Daoy (cell line): ENCODE results near the gene ALDH1A2. TPM values are rescaled to one million over a fixed set of nuclear protein-coding genes. Genes with fewer than 3 reads are reported as not detected.
"Not testable (repeated sequence)": the region's sequence is repeated elsewhere in the genome, so short reads cannot be mapped to it uniquely, and the experiment has no call there.

Experiments used
- DNase-seq: peaks from one replicate; pipeline ENCODE4 v3.0.0-alpha.2; 2015; ENCODE audit warnings: low read depth
- total RNA-seq: library from RNA; depleted of rRNA; stranded (reverse); fragments of >200 nt; shearing (Covaris generic); gene quantifications from 2 replicates; pipeline ENCODE4 v1.2.3, GENCODE V29; 2014; rRNA removed

The ALDH1A2 gene
- total RNA-seq, result not detected in 2 replicates

DNA sequence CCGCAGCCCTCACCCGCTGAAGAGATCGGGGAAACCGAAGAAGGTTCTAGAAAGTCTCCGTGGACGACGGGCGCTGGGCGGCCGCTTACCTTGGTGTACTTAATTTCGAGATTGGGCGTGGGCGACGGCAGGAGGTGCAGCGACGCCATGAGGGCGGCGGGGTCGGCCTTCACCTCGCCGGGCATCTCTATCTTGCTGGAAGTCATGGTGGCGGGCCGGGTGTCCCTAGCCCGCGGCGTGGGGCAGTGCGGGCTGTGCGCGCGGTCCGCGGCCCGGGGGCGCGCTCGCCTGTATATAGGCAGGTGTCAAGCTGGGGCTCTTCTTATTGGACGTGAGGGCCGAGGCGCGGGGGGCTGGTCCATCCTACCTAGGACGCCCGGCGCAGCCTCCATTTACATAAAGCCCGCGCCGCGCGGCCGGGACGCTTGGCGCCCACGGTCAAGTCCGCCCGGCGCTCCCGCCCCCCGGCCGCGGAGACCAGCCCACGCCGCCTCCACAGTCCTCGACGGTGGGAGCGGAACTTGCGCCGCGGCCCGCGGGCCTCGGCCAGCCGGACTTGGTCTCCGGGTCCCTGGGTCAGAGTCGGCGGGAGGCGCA, at the start of gene ALDH1A2:
ALDH1A2 (minus strand) TSS at position 267 of the 597 bp plus-strand sequence; CDS start at position 206, 61 bp downstream.
- no peak for DNase-seq

DNA sequence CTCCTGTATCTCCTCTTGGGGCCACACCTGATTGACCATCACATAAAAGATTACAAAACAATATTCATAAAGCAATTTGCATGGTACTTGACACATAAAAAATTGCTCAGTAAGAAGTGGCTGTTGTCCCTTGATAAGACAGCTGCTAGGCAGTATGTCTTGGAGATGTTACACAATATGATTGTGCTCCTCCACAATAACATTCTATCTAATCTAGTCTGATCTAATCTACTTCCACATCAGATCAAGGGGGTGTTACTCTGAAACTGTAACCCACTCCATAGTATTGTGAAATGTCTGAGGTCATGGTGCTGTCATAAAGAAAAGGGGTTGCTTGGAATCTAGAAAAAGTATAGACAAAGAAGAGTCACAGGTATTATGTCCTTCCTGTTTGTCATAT, 49.3 kb upstream of the ALDH1A2 start:
- no peak for DNase-seq

DNA sequence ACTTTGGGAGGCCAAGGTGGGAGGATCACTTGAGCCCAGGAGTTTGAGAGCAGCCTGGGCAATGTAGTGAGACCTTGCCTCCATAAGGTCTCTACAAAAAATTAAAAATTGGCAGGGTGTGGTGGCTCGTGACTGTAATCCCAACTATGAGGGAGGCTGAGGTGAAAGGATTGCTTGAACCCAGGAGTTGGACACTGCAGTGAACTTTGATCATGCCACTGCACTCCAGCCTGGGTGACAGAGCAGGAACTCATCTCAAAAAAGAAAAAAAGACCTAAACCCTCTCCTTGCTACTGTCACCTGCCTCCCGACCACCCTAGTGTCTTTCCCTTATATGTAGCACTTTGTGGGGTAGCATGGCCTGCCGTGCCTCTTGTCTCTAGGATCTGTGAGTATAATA, 48.9 kb upstream of the ALDH1A2 start:
- DNase-seq, result no peak

DNA sequence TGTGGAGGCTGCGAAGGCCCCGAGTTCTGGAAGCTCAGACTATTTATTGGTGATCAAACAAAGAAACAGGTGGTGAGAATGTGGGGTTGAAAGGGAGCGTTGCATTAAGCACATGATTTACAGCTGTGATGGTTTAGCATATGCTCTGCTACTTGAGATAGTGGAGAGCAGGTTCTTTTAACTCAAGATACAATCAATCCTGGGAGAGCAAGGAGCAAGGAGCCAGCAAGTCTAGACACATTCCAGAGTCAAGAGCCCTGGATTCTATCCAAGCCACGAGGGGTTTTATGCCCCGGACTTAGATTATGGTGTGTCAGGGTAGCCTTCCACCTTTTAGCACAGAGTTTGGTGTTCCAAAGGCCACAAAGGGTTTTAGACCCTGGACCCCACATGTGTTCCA, 47.8 kb upstream of the ALDH1A2 start:
- DNase-seq, result not testable (repeated sequence)

DNA sequence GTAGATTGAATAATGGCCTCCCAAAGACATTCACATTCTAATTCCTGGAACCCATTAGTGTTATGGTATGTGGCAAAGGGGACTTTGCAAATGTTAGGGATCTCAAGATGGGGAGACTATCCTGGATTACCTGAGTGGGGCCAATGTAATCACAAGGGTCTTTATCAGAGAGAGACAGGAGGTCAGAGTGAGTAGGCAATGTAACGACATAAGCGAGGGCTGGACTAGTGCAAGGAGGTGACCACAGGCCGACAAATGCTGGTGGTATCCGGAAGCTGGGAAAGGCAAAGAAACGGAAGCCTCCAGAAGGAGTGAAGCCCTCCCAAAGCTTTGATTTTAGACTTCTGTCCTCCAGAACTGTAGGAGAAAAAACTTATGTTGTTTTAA, 46.2 kb upstream of the ALDH1A2 start:
- DNase-seq, result no peak

DNA sequence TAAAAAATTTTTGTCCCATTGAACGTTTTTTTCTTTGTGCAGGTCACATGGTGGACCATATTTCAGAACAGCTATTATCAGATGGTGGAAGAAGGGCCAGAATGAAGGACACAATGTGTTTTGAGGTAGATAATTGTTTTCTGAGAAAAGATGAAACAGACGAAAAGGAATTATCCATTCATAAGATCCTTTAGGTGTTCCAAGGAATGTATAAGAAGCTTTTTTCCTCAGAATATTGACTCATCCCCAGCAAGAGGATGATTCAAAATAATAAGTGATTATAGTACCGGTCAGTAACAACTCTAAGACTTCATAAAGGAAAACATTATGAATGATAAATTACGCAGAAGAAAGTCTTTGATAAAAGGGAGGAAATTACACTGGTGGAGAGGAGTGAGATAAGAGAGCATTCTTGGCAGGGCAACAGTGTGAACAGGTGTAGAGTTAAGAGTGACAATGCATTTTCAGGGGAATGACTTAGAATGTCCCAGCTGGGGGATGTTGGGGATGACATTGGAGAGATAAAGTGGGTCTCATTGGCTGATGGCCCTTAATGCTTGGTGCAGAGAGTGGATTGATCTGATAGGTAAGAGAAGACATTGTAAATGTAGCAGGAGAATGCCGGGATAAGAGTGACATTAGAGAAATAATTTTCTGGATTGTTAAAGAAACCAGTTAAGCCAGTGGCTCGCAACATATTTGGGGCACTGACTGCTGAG, 45.6 kb upstream of the ALDH1A2 start:
- DNase-seq, result no peak

DNA sequence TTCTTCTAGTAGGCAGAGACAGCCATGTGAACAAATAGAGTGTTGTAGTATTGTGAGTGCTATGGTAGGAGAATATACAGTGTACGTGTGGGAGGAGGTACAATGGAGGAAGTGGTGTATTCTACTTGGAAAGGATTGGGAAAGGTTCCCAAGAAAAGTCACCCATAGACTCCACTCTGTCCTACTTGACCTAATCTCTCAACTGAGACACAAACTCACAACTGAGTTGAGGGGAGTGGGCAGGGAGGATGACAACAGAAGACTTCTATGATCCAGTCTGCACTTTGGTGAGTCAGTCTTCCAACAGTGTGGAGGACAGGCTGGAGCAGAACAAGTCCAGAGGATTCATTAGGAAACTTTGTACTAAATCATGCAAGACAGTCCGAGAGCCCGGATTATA, 43.9 kb upstream of the ALDH1A2 start:
- no peak for DNase-seq

DNA sequence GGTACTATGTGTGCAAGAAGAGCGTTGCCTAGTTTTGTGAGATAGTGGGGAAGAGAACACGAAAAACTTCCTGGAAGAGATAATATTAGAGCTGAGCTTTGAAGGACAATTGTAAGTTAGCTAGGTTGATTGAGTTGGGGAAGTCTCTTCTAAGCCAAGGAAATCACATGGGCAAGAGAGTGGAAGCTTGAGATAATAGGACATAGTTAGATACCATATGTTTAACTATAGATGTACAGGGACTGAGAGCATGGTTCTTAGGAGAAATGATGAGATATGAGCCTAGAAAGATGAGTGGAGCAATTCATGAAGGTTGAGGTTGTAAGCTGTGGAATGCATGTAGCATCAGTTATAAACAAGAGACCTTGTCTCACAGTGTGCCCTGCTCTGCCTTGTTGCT, 42.6 kb upstream of the ALDH1A2 start:
- no peak for DNase-seq

DNA sequence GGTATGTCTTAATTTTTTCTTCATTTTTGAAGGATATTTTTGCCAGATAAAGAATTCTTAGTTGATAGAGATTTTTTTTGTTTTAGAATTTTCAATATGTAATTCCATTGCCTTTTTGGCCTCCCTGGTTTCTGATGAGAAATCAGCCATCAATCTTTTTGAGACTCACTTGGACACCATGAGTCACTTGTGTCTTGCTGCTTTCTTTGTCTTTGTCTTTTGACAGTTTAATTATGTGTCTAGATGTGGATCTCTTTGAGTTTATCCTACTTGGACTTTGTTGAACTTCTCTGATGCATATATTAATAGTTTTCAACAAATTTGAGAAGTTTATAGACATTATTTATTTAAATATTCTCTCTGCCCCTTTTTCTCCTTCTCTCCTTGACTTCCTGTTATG, 38.0 kb upstream of the ALDH1A2 start:
- DNase-seq, result no peak

DNA sequence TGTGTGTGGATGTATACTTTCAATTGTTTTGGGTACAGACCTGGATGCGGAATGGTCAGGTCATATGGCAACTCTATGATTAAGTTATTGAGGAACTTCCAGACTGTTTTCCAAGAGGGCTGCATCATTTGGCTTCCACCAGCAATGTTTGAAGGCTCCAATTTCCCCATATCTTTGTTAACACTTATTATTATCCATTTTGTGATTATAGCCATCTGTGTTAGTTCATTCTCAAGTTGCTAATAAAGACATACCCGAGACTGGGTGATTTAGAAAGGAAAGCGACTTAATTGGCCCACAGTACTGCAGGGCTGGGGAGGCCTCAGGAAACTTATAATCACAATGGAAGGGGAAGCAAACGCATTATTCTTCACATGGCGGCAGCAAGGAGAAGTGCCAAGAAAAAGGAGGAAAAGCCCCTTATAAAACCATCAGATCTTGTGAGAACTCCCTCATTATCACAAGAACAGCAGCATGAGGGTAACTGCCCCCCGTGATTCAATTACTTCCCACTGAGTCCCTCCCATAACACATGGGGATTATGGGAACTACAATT, 31.1 kb upstream of the ALDH1A2 start:
- no peak for DNase-seq

DNA sequence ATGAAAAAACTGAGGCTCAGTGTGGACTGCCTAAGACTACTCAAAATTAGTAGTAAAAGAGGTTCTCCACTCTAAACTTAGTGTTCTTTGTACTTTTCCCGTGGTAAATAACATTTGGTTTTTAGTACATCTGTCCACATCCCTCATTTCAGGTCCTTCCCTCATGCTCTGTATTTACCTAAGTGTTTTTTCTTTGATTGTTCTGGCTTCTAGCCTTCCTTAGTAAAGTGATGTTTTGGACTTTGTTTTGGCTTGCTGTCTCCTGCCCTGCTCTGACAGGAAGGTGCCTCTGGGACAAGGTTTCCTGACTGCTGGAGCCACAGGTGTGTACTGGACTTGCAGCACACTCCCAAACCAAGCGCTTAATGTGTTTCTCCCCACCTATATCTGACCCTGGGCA, 29.9 kb upstream of the ALDH1A2 start:
- DNase-seq, result no peak

DNA sequence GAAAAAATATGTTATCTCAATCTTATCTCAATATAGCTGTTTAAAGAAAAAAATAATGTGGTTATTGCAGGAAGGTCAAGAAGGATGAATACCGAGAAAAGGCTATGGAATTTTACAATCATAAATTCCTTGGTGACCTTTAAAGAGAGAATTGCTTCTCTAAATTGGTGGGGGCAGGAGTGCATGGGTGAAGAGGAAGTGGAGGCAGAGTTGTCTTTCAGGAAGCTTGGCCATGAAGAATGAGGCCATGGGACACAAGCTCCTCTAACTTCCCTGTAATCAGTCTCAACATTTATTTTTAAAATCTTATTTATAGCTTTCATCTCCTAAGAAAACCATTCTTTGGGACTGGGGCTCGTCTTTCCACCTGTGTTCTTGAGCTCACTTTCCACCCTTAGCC, 22.4 kb upstream of the ALDH1A2 start:
- no peak for DNase-seq

DNA sequence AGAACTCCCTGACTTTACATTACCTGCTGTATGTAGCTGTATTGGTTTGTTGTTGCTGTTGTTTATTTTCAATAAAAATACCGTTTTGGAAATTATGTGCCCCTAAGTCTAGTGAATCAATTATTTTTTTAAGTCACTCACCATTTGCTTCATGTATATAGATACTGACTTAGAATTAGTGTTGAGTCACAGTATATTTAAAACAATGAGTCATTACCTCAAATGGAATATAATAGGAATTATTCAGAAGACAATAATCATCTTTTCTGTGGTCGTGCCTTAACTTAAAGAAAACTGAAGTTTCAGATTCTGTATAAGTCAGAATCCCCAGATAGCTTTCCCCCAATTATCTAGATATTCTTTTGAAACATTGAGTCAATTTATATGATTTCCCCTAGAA, 21.0 kb upstream of the ALDH1A2 start:
- no peak for DNase-seq

DNA sequence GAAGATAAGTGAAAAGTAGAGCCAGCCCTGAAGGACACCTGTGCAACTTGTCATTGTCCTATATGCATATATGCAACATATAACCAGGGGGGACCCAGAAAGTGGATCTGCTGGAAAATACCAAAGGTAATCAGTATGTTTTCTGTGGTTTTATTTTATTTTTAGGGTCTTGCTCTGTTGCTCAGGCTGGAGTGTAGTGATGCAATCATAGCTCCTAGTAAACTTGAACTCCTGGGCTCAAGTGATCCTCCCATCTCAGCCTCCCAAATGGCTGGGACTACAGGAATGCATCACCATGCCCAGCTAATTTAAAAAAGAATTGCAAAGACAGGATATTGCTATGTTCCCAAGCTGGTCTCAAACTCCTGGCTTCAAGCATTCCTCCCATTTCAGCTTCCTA, 18.0 kb upstream of the ALDH1A2 start:
- no peak for DNase-seq

DNA sequence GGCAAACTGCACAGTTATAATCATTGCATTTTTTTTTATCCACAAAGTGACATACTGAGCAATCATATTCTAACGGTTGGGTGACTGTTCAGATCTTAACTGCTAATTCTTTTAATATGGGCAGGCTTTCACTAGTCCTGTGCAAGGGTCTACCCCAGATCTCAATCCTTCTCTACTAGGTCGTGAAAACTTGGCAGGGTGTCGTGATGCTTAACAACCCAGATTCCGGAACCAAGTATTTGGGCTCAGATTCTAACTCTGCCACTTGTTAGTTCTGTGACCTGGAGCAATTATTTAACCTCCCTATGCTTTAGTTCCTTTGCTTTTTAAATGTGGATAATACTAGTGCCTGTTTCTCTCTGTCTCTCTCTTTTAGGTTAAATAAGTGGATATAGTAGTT, 16.4 kb upstream of the ALDH1A2 start:
- no peak for DNase-seq

DNA sequence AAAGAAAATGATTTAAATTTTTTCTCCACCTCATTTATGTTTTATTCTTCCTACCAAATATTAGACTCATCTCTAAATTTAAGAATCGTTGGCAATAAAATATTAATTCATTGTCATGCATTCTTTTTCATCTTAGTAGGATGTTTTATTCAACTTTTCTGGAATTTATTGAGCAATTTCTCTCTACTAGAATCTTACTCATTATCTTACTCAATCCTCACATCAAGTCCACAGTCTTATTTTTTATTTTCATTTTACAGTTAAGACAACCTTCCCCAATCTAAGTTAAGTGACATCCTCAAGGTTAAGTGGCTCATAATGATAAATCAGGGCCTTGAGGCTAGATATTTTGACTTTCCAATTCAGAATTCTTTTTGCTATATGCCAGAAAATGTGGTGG, 15.9 kb upstream of the ALDH1A2 start:
- DNase-seq, result no peak

DNA sequence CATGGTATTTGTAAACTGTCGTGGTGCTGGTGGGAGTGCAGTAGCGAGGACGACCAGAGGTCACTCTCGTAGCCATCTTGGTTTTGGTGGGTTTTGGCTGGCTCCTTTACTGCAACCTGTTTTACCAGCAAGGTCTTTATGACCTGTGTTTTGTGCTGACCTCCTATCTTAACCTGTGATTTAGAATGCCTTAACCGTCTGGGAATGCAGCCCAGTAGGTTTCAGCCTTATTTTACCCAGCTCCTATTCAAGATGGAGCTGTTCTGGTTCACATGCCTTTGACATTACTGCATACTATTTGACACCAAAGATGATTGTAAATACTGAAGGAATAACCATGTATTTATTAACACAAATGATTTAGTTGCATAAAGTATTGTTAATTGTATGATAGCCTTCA, 15.4 kb upstream of the ALDH1A2 start:
- DNase-seq, result not testable (repeated sequence)

DNA sequence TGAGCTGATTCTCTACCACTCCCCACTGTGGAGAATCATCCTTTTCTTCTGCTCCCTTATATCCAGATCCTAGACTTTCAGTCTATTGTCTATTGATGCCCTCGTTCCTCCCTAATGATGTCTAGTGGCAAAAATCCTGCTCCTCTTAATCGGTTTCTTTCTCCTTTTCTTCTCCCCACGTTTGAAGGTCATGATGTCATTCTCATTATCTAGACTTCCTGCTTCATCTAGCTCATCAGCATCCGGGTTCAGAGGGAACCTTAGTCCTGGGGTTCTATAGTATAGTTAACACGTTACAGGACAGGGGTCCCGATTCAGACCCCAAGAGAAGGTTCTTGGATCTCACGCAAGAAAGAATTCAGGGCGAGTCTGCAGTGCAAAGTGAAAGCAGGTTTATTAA, 14.9 kb upstream of the ALDH1A2 start:
- DNase-seq, result no peak

DNA sequence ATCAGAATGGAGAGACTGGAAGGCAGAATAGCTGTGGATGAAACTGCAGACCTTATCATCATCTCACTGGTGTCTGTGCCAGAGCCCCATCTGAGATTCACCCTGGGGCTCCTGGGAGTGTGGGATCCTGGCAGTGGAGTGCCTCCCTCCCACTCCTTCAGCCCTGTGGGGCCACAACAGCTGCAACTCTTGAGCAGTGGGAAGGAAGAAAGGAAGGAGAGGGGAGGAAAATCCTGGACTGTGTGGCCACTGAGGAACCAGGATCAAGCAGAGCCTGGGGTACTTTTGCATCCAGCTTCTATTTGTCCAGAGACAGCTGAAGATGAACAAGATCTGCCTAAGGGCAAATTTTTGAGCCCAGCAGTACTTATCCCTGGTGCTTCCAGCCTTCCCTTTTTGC, 13.1 kb upstream of the ALDH1A2 start:
- DNase-seq, result no peak

DNA sequence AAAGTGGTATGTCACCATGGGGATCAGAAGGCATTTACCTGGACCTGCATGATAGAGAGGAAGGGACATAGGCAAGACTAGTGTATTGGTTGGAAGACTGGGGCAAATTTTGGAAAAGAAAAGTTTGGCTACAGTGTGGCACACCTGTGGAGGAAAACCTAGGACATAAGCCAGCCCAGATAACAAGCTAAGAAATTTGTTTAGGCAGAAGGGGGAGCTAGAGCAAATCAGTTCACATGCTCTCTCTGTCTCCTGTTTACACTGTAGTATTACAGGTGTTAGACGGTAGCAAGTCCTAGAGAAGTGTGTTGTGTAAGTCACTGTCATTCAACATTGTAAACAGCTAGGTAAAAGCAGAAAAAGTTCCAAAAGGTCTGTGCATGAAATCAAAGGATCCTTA, 11.9 kb upstream of the ALDH1A2 start:
- DNase-seq, result no peak

DNA sequence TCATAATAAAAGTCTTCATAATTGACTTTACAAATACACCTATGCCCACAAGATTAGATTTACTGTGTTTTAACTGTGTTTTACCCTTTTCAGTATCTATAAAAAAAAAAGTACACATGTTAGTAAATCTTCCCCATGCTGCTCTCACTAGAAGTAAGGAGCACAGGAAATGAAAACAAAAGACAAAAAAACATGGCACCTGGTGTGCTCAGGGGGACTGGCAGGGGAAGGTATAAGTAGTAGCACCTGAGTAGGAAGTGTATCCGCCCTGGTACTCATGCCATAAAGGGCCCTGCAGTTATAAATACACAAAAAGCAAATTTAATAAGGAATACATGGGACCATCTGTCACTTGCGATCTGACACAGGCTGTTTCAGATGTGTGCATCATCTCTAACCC, 8.9 kb upstream of the ALDH1A2 start:
- no peak for DNase-seq

DNA sequence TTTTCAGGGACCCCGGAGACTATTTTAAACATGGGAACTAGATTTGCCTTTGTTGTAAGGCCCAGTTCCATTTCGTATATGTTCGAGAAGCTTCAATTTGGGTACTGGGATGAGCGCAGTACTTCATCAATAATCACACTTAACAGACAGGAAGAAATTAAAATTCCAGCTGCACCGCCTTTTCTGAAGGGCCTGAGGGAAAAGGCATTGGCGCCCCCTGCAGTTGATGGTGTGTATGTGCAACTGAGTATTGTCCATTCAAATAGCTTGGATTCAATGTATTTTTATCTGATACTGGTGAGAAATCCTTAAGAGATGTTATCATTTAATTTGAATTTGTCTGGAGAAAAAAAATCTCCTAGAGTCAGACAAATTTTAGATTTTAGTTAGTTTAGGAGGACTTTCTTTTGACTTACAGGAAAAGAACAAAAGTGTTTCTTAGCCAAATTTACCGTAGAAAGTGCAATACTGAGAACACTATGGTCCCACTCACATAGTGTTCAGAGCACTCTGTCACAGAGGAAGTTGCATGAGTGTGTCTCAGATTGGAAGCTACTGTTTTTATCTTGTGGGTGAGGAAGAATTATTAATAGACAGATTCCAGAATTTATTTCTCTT, 5.4 kb upstream of the ALDH1A2 start:
- peak; percentile 70 for DNase-seq

DNA sequence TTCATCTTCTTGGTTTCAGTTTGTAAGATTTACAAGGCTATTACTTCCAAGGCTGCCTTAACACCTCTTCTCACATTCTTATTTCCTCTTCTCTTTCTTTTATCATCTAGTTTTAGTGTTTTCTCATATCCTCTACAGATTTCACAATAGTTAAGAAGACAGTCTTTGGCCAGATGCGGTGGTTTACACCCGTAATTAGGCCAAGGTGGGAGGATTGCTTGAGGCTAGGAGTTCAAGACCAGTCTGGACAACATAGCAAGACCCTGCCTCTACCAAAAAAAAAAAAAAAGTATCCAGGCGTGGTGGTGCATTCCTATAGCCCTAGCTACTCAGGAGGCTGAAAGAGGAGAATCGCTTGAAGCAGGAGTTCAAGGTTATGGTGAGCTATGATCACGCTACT, 3.5 kb upstream of the ALDH1A2 start:
- DNase-seq, result no peak
